ENCODE measurements around the gene RYR3. TPM values are rescaled to one million over a fixed set of nuclear protein-coding genes. Genes with fewer than 3 reads are reported as not detected.

RYR3 gene
- total RNA-seq, 4 donors from 2014 or later: 9.1 to 64.0 (median 30.4) TPM

DNA sequence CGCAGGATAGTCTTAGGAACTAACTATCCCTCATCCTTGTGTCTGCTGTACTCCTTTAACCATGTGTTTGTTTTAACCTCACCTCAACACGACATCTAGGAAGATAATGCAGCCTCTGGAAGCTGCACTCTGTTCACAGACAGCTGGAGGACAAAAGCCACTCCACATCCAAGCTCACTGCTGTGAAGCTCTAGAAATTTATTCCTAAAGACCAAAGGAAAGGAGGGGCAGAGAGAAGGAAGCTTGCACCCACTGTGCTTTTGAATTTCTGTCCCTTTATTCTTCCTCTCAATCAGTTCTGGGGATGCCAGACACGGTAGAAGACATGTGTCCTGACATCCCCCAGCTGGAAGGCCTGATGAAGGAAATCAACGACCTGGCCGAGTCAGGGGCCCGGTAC is 474.6 kb downstream of the RYR3 start:
- no peak for DNase-seq
- TF ChIP-seq POLR2A (IDR thresholded peaks at IDR 0.05): no peak
- TF ChIP-seq, protein P1, sequence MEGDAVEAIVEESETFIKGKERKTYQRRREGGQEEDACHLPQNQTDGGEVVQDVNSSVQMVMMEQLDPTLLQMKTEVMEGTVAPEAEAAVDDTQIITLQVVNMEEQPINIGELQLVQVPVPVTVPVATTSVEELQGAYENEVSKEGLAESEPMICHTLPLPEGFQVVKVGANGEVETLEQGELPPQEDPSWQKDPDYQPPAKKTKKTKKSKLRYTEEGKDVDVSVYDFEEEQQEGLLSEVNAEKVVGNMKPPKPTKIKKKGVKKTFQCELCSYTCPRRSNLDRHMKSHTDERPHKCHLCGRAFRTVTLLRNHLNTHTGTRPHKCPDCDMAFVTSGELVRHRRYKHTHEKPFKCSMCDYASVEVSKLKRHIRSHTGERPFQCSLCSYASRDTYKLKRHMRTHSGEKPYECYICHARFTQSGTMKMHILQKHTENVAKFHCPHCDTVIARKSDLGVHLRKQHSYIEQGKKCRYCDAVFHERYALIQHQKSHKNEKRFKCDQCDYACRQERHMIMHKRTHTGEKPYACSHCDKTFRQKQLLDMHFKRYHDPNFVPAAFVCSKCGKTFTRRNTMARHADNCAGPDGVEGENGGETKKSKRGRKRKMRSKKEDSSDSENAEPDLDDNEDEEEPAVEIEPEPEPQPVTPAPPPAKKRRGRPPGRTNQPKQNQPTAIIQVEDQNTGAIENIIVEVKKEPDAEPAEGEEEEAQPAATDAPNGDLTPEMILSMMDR (IDR thresholded peaks at IDR 0.05): no peak
- no peaks in the 10 kb centered on the region for H3K9me3 ChIP-seq
- H3K27me3 ChIP-seq: no peaks in the 10 kb centered on the region
- H3K4me3 ChIP-seq: no peak overlapping the region
- H3K4me1 ChIP-seq: no peaks in the 10 kb centered on the region
- no peak overlapping the region for H3K27ac ChIP-seq
- intact Hi-C loops (cut with DNase I; ENCODE audit: low total_unique reads): no loop called here
- H3K36me3 ChIP-seq: no peaks in the 10 kb centered on the region

DNA sequence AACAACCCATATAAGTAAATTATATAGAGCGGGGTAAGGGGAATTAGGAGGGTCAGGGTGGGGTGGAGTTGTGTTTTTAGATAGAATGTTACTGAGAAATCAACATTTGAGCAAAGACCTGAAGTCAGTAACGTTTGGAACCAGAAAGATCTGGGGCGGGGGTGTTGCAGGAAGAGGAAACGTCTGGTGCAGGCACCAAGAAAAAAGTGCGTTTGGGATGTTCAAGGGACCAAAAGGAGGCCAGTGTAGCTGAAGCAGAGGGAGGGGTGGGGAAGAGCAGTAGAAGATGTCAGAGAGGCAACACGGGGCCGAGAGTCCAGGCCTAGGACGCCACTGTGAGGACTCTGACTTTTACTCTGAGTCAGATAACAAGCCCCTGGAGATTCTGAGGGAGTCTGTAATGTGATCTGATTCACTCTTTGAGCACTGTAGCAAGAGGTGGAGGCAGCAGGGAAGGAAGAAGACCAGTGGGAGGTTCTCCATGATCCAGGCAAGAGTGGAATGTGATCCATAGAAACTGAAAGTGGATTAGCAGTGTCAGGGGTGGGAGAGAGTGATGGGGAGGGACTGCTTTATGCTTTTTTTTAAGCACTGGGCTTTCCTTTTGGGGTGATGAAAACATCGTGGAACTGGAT is 478.3 kb downstream of the RYR3 start:
- TF ChIP-seq, protein P1 (IDR thresholded peaks at IDR 0.05): no peak
- intact Hi-C loops (cut with DNase I; ENCODE audit: low total_unique reads): no loop called here
- Histone ChIP-seq H3K4me3 (no peak overlapping the region), H3K27me3 (no peaks in the 10 kb centered on the region), H3K36me3 (no peaks in the 10 kb centered on the region), H3K27ac (no peak overlapping the region), H3K4me1 (no peaks in the 10 kb centered on the region), H3K9me3 (no peaks in the 10 kb centered on the region)
- no peak for DNase-seq

DNA sequence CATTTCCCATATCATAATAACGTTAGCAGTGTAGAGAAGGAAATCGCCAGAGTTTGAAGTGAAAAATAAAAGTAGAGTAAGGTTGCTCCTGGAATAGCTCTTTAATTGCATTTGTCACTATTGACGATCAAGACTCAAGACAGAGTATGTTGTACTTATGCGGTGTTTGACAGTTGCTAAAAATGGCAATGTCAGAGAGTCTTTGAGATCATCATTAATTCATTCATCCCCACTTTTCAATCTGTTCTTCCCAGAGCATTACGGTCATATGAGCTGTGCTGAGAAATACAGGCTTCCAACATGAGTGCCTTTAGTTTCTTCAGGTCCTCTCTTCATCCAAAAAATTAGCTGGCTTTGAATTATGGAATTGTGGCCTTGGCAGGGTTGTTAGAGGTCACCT is 483.7 kb downstream of the RYR3 start:
- H3K27ac ChIP-seq: no peak overlapping the region
- no peak for TF ChIP-seq POLR2A (IDR thresholded peaks at IDR 0.05)
- TF ChIP-seq, protein P1 (IDR thresholded peaks at IDR 0.05): no peak
- H3K4me1 ChIP-seq: no peaks in the 10 kb centered on the region
- no peaks in the 10 kb centered on the region for H3K9me3 ChIP-seq
- intact Hi-C loops (cut with DNase I; ENCODE audit: low total_unique reads): no loop called here
- no peaks in the 10 kb centered on the region for H3K36me3 ChIP-seq
- no peak overlapping the region for H3K4me3 ChIP-seq
- DNase-seq: no peak
- no peaks in the 10 kb centered on the region for H3K27me3 ChIP-seq

DNA sequence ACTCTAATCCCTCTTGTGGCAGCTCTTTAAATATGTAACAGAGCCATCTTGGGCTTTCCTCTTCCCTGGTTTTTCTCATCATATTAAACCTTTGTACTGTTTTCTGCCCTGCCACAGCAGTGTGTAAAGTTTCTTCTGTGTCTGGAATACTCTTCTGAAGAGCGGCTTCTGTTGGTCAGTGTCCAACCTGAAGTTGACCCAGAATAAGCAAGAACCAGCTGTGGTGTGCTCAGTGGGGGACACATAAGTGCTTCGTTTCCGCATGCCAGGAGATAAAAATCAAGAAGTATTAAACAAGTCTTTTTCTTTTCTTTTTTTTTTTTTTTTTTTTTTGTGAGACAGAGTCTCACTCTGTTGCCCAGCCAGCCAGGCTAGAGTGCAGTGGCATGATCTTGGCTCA is 484.3 kb downstream of the RYR3 start:
- no peaks in the 10 kb centered on the region for H3K4me1 ChIP-seq
- no peak overlapping the region for H3K4me3 ChIP-seq
- H3K9me3 ChIP-seq: no peaks in the 10 kb centered on the region
- intact Hi-C loops (cut with DNase I; ENCODE audit: low total_unique reads): no loop called here
- DNase-seq: no peak
- H3K36me3 ChIP-seq: no peaks in the 10 kb centered on the region
- H3K27ac ChIP-seq: no peak overlapping the region
- TF ChIP-seq, protein P1 (IDR thresholded peaks at IDR 0.05): no peak
- TF ChIP-seq POLR2A (IDR thresholded peaks at IDR 0.05): no peak
- no peaks in the 10 kb centered on the region for H3K27me3 ChIP-seq

DNA sequence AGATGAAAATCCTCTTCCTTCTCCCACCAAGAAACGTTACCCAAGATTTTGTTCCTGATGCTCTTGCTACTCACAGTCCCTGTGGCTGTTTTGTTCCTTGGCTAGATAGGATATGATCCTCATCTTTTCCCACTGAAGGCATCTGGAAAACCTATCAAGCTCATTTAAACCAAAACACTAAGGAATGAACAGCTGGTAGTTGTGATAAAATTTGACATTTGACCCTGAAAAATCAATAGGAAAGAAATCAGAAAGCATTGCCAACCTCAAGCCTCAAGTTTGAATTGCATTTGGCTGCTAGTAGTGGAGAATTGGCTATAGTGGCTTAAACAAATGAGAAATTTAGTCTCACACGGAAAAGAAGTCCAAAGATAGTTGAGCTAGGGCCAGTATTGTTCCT is 486.9 kb downstream of the RYR3 start:
- Histone ChIP-seq H3K4me3 (no peak overlapping the region), H3K9me3 (no peaks in the 10 kb centered on the region), H3K27me3 (no peaks in the 10 kb centered on the region), H3K4me1 (no peaks in the 10 kb centered on the region), H3K36me3 (no peaks in the 10 kb centered on the region), H3K27ac (no peak overlapping the region)
- intact Hi-C loops (cut with DNase I; ENCODE audit: low total_unique reads): no loop called here
- no peak for TF ChIP-seq POLR2A (IDR thresholded peaks at IDR 0.05)
- TF ChIP-seq, protein P1 (IDR thresholded peaks at IDR 0.05): no peak
- no peak for DNase-seq
